Activated CD8-positive, alpha-beta memory T cell treated with anti-CD3 and anti-CD28 coated beads for 36 hours (primary cell): ENCODE measurements around the gene PDE4A. TPM values are rescaled to one million over a fixed set of nuclear protein-coding genes. Genes with fewer than 3 reads are reported as not detected.
"Not testable (repeated sequence)": the region's sequence is repeated elsewhere in the genome, so short reads cannot be mapped to it uniquely, and the experiment has no call there.

Experiments used
- CTCF ChIA-PET: fragments of 350-600 bp; sonication (Branson Sonifier 250); formaldehyde crosslinking; loops from one replicate; lab custom pipeline; 2021; ENCODE audit warnings: antibody characterized with exemption; lab: Charles Lee
- POLR2A ChIA-PET: fragments of 350-600 bp; sonication (Branson Sonifier 250); formaldehyde crosslinking; loops from one replicate; lab custom pipeline; 2021; ENCODE audit warnings: antibody characterized with exemption; lab: Charles Lee
- total RNA-seq, 2 experiments: library from RNA; stranded (reverse); gene quantifications; one replicate each; pipeline ENCODE4 v1.2.3, GENCODE V29; 2021

The PDE4A gene
- total RNA-seq, 2 experiments from 2014 or later: 30.3 to 31.2 TPM

GRCh38 chr19:10432736-10433130 is 12.4 kb downstream of the PDE4A start:
- CTCF ChIA-PET: interaction anchor here (0.8 to 22.5 kb wide), 2 partner anchors 24 to 119 kb away, joined by 3 to 647 read pairs; partner anchors contain the start of gene CDC37
- POLR2A ChIA-PET: no interaction called here

- ChIA-PET POLR2A (no interaction called here), CTCF (interaction anchor here (0.6 to 22.5 kb wide), 3 partner anchors 25 to 513 kb away, joined by 3 to 647 read pairs (median 3); partner anchors contain the start of gene CDC37)
These were observed 12.8 kb downstream of the PDE4A start for GRCh38 chr19:10433131-10433536.

- CTCF ChIA-PET: interaction anchor here (0.6 kb wide), 1 partner anchor 24 kb away, joined by 3 read pairs; no protein-coding TSS in a partner anchor
- POLR2A ChIA-PET: interaction anchor here (0.6 kb wide), 1 partner anchor 252 kb away, joined by 3 read pairs; no protein-coding TSS in a partner anchor
These were observed 19.2 kb downstream of the PDE4A start for GRCh38 chr19:10439588-10439987.

DNA sequence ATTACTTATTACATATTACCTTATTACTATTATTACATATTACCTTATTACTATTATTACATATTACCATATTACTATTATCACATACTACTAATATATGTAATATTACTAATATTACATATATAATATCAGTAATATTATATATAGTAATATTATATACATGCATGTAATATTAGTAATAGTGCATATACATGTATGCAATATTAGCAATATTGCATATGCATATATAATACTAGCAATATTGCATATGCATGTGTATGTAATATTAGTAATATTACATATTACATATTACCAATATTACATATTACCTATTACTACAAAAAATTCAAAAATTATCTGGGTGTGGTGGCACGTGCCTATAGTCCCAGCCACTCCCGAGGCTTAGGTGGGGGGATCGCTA is 22.4 kb downstream of the PDE4A start:
- POLR2A ChIA-PET: interaction anchor here (0.6 kb wide), 1 partner anchor 58 kb away, joined by 3 read pairs; no protein-coding TSS in a partner anchor
- CTCF ChIA-PET: interaction anchor here (0.6 to 1.3 kb wide), 2 partner anchors 34 to 184 kb away, joined by 3 to 5 read pairs; no protein-coding TSS in a partner anchor

- CTCF ChIA-PET: no interaction called here
- POLR2A ChIA-PET: no interaction called here
These were observed 28.7 kb downstream of the PDE4A start for GRCh38 chr19:10449037-10449436.

DNA sequence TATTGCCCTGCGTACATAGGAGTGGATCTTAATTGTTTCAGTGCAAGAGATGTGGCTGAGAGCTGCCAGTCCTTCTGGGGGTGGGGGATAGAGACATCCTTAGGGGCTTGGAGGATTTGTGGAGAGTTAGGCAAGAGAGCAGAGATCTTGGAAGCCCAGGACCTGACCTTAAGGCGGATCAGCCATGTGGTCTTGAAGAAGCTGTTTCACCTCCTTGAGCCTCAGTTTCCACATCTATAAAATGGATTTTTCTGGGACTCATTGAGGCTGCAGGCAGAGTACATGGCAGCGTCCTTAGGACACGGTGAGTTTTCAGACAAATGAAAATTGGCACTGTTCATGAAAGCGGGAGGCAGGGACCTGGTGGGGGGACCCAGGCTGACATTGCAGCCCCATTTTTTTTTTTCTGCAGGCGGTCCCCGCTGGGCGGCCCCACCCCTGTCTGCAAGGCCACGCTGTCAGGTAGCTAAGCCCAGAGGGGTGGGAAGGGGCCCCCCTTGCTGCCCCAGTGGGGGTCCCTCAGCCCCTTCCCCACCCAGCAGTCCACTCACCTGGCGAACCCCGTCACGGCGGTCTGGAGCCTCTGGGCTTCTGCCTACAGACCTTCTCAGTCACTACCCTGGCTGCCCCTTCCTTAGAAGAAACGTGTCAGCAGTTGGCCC is 30.0 kb downstream of the PDE4A start:
- CTCF ChIA-PET: interaction anchor here (1.2 kb wide), 2 partner anchors 32 to 47 kb away, joined by 3 read pairs; partner anchors contain the start of gene CDC37

DNA sequence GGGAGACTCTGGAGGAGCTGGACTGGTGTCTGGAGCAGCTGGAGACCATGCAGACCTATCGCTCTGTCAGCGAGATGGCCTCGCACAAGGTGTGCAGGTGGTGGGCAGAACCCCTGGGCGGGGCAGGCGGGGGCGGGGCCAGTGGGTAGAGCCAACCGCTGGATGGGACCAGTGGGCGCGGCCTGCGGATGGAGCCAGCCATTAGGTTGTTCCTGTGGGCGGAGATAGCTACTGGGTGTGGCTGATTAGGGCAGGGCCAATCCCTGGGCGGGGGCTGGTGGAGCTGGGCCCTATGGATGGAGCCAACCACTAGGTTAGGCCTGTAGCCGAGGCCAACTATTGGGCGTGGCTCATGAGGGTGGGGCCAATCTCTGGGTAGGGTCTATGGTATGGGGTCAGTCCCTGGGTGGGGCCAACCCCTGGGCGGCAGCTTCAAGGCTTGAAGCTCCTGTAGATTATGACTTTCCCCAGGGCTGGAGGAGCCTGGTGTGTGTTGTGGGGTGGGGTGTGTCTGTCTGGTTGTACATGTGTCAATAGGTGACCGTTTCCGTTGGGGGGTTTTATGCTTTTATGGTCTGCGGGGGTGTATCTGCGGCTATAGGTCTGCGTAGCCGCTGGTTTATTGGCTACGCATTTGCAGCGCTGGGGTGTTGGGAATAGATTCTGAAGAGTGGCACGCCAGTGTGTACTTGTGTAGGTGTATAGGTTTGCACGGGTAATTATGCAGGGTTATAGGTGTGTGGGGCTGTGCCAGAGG is 30.7 kb downstream of the PDE4A start:
- ChIA-PET POLR2A (no interaction called here), CTCF (interaction anchor here (0.6 to 1.2 kb wide), 4 partner anchors 27 to 48 kb away, joined by 3 read pairs; partner anchors contain the start of gene CDC37)

More for the DNA sequence above, 30.0 kb downstream of the PDE4A start:
- POLR2A ChIA-PET: no interaction called here

DNA sequence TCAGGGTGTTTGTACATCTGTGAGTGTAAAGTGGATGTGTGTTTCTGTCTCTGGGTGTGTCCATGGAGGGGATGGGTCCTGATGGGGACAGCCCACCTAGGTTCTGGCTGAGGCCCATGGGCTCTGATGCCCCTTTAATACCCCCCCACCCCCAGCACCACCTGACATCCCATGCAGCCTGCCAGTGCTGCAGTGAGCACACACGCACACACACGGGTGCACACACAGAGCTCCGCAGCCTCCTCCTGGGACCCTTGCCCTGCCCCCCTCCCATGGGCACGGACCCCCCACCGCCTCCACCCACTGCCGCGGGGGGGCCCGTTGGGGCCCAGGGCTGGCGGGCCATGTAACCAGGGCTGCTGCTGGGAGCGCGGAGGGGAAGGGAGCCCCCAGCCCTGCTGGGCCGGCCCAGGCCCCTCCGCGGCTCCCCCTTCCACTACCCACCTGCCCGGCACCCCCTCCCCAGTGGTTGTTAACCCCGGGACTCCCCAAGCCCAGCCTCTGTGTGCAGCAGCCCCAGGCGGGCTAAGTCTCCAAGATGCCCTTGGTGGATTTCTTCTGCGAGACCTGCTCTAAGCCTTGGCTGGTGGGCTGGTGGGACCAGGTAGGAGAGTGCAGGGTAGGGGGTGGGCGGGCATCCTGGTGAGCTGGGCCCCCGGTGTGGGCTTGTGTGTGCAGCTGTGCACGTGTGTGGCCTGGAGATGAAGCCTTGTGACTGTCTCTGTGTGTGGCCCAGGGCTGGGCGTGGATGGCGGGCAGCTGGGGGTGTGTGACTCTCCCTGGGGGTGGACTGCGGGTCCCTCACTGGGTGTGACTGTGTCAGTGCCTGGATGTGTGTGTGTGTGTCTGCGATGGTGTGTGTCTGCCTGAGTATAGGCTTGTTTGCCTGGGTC is 32.6 kb downstream of the PDE4A start:
- CTCF ChIA-PET: no interaction called here
- POLR2A ChIA-PET: interaction anchor here (0.5 kb wide), 1 partner anchor 47 kb away, joined by 3 read pairs; no protein-coding TSS in a partner anchor

GRCh38 chr19:10453852-10454251 is 33.5 kb downstream of the PDE4A start:
- POLR2A ChIA-PET: interaction anchor here (0.5 kb wide), 1 partner anchor 48 kb away, joined by 3 read pairs; no protein-coding TSS in a partner anchor
- CTCF ChIA-PET: interaction anchor here (0.5 to 1.5 kb wide), 4 partner anchors 18 to 185 kb away, joined by 3 to 5 read pairs (median 3); no protein-coding TSS in a partner anchor

DNA sequence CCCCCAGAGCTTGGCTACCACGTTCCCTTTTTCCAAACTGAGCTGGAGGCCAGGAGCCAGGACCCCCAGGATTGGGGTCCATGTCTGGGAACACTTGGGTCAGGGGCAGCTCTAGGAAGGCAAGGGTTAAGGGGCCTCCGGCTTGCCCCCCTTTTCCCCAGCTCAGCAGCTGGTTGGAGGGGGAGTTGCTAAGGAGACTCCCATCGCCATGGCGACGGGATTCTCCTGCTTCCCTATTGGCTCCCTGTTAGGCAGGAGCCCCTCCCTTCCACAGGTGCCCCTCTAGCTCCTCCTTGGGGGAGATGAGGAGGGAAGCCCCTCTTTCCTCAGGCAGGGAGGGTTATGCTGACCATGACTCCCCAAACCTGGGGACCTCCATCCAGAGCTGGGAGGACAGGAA is 33.9 kb downstream of the PDE4A start:
- CTCF ChIA-PET: interaction anchor here (0.5 to 1.5 kb wide), 5 partner anchors 10 to 185 kb away, joined by 3 to 5 read pairs (median 3); no protein-coding TSS in a partner anchor
- POLR2A ChIA-PET: no interaction called here

GRCh38 chr19:10458733-10459132 is 38.4 kb downstream of the PDE4A start:
- POLR2A ChIA-PET, CTCF ChIA-PET: not testable (repeated sequence)

GRCh38 chr19:10460714-10461046 is 40.3 kb downstream of the PDE4A start:
- POLR2A ChIA-PET: no interaction called here
- CTCF ChIA-PET: no interaction called here

GRCh38 chr19:10461047-10461949 is 41.0 kb downstream of the PDE4A start:
- ChIA-PET CTCF (interaction anchor here (0.5 to 0.6 kb wide), 2 partner anchors 58 to 155 kb away, joined by 3 read pairs; partner anchors contain the start of gene CDC37), POLR2A (interaction anchor here (0.5 kb wide), 1 partner anchor 42 kb away, joined by 3 read pairs; the partner anchor contains the start of gene KEAP1)

DNA sequence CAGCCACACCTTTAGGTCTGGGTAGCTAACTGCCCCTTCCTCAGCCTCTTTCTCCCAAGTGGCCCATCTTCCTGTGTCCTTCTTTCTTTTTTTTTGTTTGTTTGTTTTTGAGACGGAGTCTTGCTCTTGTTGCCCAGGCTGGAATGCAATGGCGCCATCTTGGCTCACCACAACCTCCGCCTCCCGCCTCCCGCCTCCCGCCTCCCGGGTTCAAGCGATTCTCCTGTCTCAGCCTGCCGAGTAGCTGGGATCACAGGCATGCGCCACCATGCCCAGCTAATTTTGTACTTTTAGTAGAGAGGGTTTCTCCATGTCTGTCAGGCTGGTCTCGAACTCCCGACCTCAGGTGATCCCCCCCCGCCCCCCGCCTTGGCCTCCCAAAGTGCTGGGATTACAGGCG is 41.7 kb downstream of the PDE4A start:
- ChIA-PET POLR2A (interaction anchor here (0.5 kb wide), 1 partner anchor 41 kb away, joined by 3 read pairs; the partner anchor contains the start of gene KEAP1), CTCF (interaction anchor here (0.5 to 0.9 kb wide), 3 partner anchors 59 to 155 kb away, joined by 3 to 4 read pairs (median 3); partner anchors contain the start of gene CDC37)

DNA sequence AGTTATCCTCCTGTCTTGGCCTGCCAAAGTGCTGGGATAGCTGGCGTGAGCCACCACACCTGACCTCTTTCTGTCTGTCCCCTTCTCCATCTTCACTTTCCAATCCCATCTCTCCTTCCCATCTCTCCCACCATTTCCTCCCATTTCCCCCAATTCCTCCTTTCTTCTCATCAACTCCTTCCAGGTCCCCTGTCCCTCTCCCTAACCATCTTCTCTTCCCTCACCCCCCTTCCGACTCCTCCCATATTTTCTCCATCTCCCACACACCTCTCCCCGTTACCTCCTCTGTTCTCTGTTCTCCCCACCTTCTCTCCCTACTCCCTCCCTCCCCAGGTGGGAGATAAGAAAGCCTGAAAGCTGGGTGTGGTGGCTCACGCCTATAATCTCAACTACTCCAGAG is 42.2 kb downstream of the PDE4A start:
- ChIA-PET POLR2A (no interaction called here), CTCF (interaction anchor here (0.9 kb wide), 1 partner anchor 59 kb away, joined by 4 read pairs; the partner anchor contains the start of gene CDC37)

GRCh38 chr19:10464456-10464855 is 44.1 kb downstream of the PDE4A start:
- POLR2A ChIA-PET: interaction anchor here (0.6 kb wide), 1 partner anchor 205 kb away, joined by 4 read pairs; no protein-coding TSS in a partner anchor
- CTCF ChIA-PET: no interaction called here

- ChIA-PET CTCF (interaction anchor here (0.9 kb wide), 1 partner anchor 103 kb away, joined by 3 read pairs; no protein-coding TSS in a partner anchor), POLR2A (no interaction called here)
These were observed 46.9 kb downstream of the PDE4A start for GRCh38 chr19:10467104-10467706.
